ENCODE data around the gene MLC1.

Gene MLC1

GRCh38 chr22:50083462-50084079 is 1.7 kb downstream of the MLC1 start:
- H3K4me1 ChIP-seq (ENCODE audit: low read depth, poor library complexity, severe bottlenecking) = no peaks in the 10 kb centered on the region
- H3K36me3 ChIP-seq (ENCODE audit: insufficient read depth) = no peaks in the 10 kb centered on the region
- H3K4me2 ChIP-seq = no peak overlapping the region
- H3K27me3 ChIP-seq (ENCODE audit: insufficient read depth, low read depth) = peaks cover 13% of the 10 kb centered on the region; the same call in 1 of the 2 replicates
- TF ChIP-seq CTCF (conservative IDR thresholded peaks at IDR 0.05; ENCODE audit: low read depth, low read length) = no peak
- no peaks in the 10 kb centered on the region for H3K79me2 ChIP-seq (ENCODE audit: insufficient read depth, low read depth)
- no peaks in the 10 kb centered on the region for H4K20me1 ChIP-seq (ENCODE audit: insufficient read depth)
- H3K9ac ChIP-seq = no peak overlapping the region
- no peak overlapping the region for H3K4me3 ChIP-seq (IDR thresholded peaks at IDR 0.05; ENCODE audit: insufficient read depth, low read depth, low read length)
- no peak overlapping the region for H3K27ac ChIP-seq
- H2AFZ ChIP-seq (ENCODE audit: low read depth) = no peak overlapping the region

GRCh38 chr22:50082961-50083461 is 2.2 kb downstream of the MLC1 start:
- Histone ChIP-seq H3K9ac (no peak overlapping the region), H3K27ac (no peak overlapping the region), H3K4me1 (ENCODE audit: low read depth, poor library complexity, severe bottlenecking) (no peaks in the 10 kb centered on the region), H4K20me1 (ENCODE audit: insufficient read depth) (no peaks in the 10 kb centered on the region), H2AFZ (ENCODE audit: low read depth) (no peak overlapping the region), H3K4me3 (IDR thresholded peaks at IDR 0.05; ENCODE audit: insufficient read depth, low read depth, low read length) (no peak overlapping the region), H3K36me3 (ENCODE audit: insufficient read depth) (no peaks in the 10 kb centered on the region), H3K27me3 (ENCODE audit: insufficient read depth, low read depth) (peaks cover 13% of the 10 kb centered on the region; the same call in 1 of the 2 replicates), H3K4me2 (no peak overlapping the region), H3K79me2 (ENCODE audit: insufficient read depth, low read depth) (no peaks in the 10 kb centered on the region)
- no peak for TF ChIP-seq CTCF (conservative IDR thresholded peaks at IDR 0.05; ENCODE audit: low read depth, low read length)

GRCh38 chr22:50082197-50082715 is 3.0 kb downstream of the MLC1 start:
- H3K4me1 ChIP-seq (ENCODE audit: low read depth, poor library complexity, severe bottlenecking) = no peaks in the 10 kb centered on the region
- H3K27me3 ChIP-seq (ENCODE audit: insufficient read depth, low read depth) = peaks cover 13% of the 10 kb centered on the region; the same call in 1 of the 2 replicates
- no peaks in the 10 kb centered on the region for H3K79me2 ChIP-seq (ENCODE audit: insufficient read depth, low read depth)
- no peak overlapping the region for H2AFZ ChIP-seq (ENCODE audit: low read depth)
- no peak overlapping the region for H3K4me2 ChIP-seq
- H4K20me1 ChIP-seq (ENCODE audit: insufficient read depth) = no peaks in the 10 kb centered on the region
- H3K9ac ChIP-seq = no peak overlapping the region
- no peak overlapping the region for H3K4me3 ChIP-seq (IDR thresholded peaks at IDR 0.05; ENCODE audit: insufficient read depth, low read depth, low read length)
- no peak overlapping the region for H3K27ac ChIP-seq
- TF ChIP-seq CTCF (conservative IDR thresholded peaks at IDR 0.05; ENCODE audit: low read depth, low read length) = no peak
- H3K36me3 ChIP-seq (ENCODE audit: insufficient read depth) = no peaks in the 10 kb centered on the region

- no peak overlapping the region for H3K9ac ChIP-seq
- H4K20me1 ChIP-seq (ENCODE audit: insufficient read depth) = no peaks in the 10 kb centered on the region
- no peaks in the 10 kb centered on the region for H3K79me2 ChIP-seq (ENCODE audit: insufficient read depth, low read depth)
- no peaks in the 10 kb centered on the region for H3K4me1 ChIP-seq (ENCODE audit: low read depth, poor library complexity, severe bottlenecking)
- H3K27me3 ChIP-seq (ENCODE audit: insufficient read depth, low read depth) = peaks cover 13% of the 10 kb centered on the region; the same call in 1 of the 2 replicates
- no peak overlapping the region for H3K4me2 ChIP-seq
- H3K27ac ChIP-seq = no peak overlapping the region
- no peak overlapping the region for H3K4me3 ChIP-seq (IDR thresholded peaks at IDR 0.05; ENCODE audit: insufficient read depth, low read depth, low read length)
- TF ChIP-seq CTCF (conservative IDR thresholded peaks at IDR 0.05; ENCODE audit: low read depth, low read length) = no peak
- H2AFZ ChIP-seq (ENCODE audit: low read depth) = no peak overlapping the region
- H3K36me3 ChIP-seq (ENCODE audit: insufficient read depth) = no peaks in the 10 kb centered on the region
These were observed 3.6 kb downstream of the MLC1 start for GRCh38 chr22:50081426-50082196.
